ENCODE measurements around the gene TEC. TPM values are rescaled to one million over a fixed set of nuclear protein-coding genes. Genes with fewer than 3 reads are reported as not detected.

Gene TEC
- polyA plus RNA-seq, 1 of the 3 experiments (the other 2 are of a cell fraction), result 0.85 TPM

- no peak for TF ChIP-seq FOXM1 (IDR thresholded peaks at IDR 0.05; ENCODE audit: low read depth)
- TF ChIP-seq NFIC (IDR thresholded peaks at IDR 0.05; ENCODE audit: borderline replicate concordance), result no peak
- no peak for TF ChIP-seq MXI1 (IDR thresholded peaks at IDR 0.05; ENCODE audit: low read depth, low read length)
- TF ChIP-seq NRF1 (IDR thresholded peaks at IDR 0.05; ENCODE audit: low read depth, low read length), result no peak
Observed at GRCh38 chr4:48212165-48212564, 57.5 kb downstream of the TEC start (continued).

GRCh38 chr4:48210966-48211328, 58.7 kb downstream of the TEC start:
- no peak overlapping the region for H3K4me2 ChIP-seq
- POLR2A ChIA-PET, result no interaction called here
- no peak overlapping the region for H3K9ac ChIP-seq

GRCh38 chr4:48205626-48206025, 64.0 kb downstream of the TEC start:
- Histone ChIP-seq H3K79me2 (ENCODE audit: insufficient read depth) (no peaks in the 10 kb centered on the region), H3K9me3 (no peaks in the 10 kb centered on the region), H3K4me1 (ENCODE audit: control insufficient read depth in 1 of 2, insufficient read depth in 2 of 2, low read depth in 1 of 2, low read length in 1 of 2) (no peaks in the 10 kb centered on the region), H3K36me3 (replicated peaks in 1 of 2; ENCODE audit: control insufficient read depth in 1 of 2, insufficient read depth in 2 of 2, low read length in 1 of 2) (no peaks in the 10 kb centered on the region), H3F3A (replicated peaks; ENCODE audit: insufficient read depth) (no peaks in the 10 kb centered on the region), H2AFZ (ENCODE audit: low read depth) (no peak overlapping the region), H4K20me1 (ENCODE audit: insufficient read depth) (no peaks in the 10 kb centered on the region), H3K9me2 (no peaks in the 10 kb centered on the region), H3K27ac (ENCODE audit: low read depth in 2 of 2, low read length in 1 of 2) (no peak overlapping the region), H3K4me3 (ENCODE audit: low read depth in 2 of 2, low read length in 1 of 2) (no peak overlapping the region), H3K4me2 (no peak overlapping the region), H3K9ac (no peak overlapping the region), H3K27me3 (ENCODE audit: insufficient read depth) (no peaks in the 10 kb centered on the region)
- no peak for TF ChIP-seq CHD2 (IDR thresholded peaks at IDR 0.05; ENCODE audit: low read length, partially characterized antibody)
- TF ChIP-seq USF2 (IDR thresholded peaks at IDR 0.05; ENCODE audit: borderline replicate concordance, low read depth, low read length), result no peak
- TF ChIP-seq MEF2A (IDR thresholded peaks at IDR 0.05; ENCODE audit: borderline replicate concordance, low read depth), result no peak
- no peak for TF ChIP-seq TEAD4 (IDR thresholded peaks at IDR 0.05; ENCODE audit: borderline replicate concordance, insufficient read depth)
- TF ChIP-seq MXI1 (IDR thresholded peaks at IDR 0.05; ENCODE audit: low read depth, low read length), result no peak
- TF ChIP-seq ELF1 (IDR thresholded peaks at IDR 0.05), result no peak
- TF ChIP-seq RFX5 (IDR thresholded peaks at IDR 0.05; ENCODE audit: low read length), result no peak
- TF ChIP-seq TCF12 (IDR thresholded peaks at IDR 0.05), result no peak
- no peak for TF ChIP-seq NRF1 (IDR thresholded peaks at IDR 0.05; ENCODE audit: low read depth, low read length)
- TF ChIP-seq PBX3 (IDR thresholded peaks at IDR 0.05), result no peak
- no peak for TF ChIP-seq RAD21 (IDR thresholded peaks at IDR 0.05; ENCODE audit: low read length)
- TF ChIP-seq REST (IDR thresholded peaks at IDR 0.05; ENCODE audit: low read depth, low read length), result no peak
- no peak for TF ChIP-seq NFIC (IDR thresholded peaks at IDR 0.05; ENCODE audit: borderline replicate concordance)
- TF ChIP-seq RXRA (IDR thresholded peaks at IDR 0.05; ENCODE audit: borderline replicate concordance, low read depth), result no peak
- no peak for TF ChIP-seq RCOR1 (IDR thresholded peaks at IDR 0.05; ENCODE audit: low read length)
- TF ChIP-seq SMC3 (IDR thresholded peaks at IDR 0.05; ENCODE audit: low read depth, low read length), result no peak
- no peak for TF ChIP-seq USF1 (IDR thresholded peaks at IDR 0.05; ENCODE audit: borderline replicate concordance, low read depth)
- no peak for TF ChIP-seq FOXM1 (IDR thresholded peaks at IDR 0.05; ENCODE audit: low read depth)
- no peak for DNase-seq
- WGBS (ENCODE audit: low lambda C conversion rate), result 82% methylated on average over 2 of the region's 2 CpGs
- POLR2A ChIA-PET, result no interaction called here
- CTCF ChIA-PET, result no interaction called here

More at GRCh38 chr4:48210966-48211328, 58.7 kb downstream of the TEC start:
- Histone ChIP-seq H3K79me2 (ENCODE audit: insufficient read depth) (no peaks in the 10 kb centered on the region), H2AFZ (ENCODE audit: low read depth) (no peak overlapping the region), H3K4me3 (ENCODE audit: low read depth in 2 of 2, low read length in 1 of 2) (no peak overlapping the region), H3K9me3 (no peaks in the 10 kb centered on the region), H3K27ac (ENCODE audit: low read depth in 2 of 2, low read length in 1 of 2) (no peak overlapping the region), H3K27me3 (ENCODE audit: insufficient read depth) (no peaks in the 10 kb centered on the region), H4K20me1 (ENCODE audit: insufficient read depth) (no peaks in the 10 kb centered on the region), H3F3A (replicated peaks; ENCODE audit: insufficient read depth) (no peaks in the 10 kb centered on the region), H3K36me3 (replicated peaks in 1 of 2; ENCODE audit: control insufficient read depth in 1 of 2, insufficient read depth in 2 of 2, low read length in 1 of 2) (peaks cover 0 to 4% of the 10 kb centered on the region in 2 experiments), H3K4me1 (ENCODE audit: control insufficient read depth in 1 of 2, insufficient read depth in 2 of 2, low read depth in 1 of 2, low read length in 1 of 2) (no peaks in the 10 kb centered on the region), H3K9me2 (no peaks in the 10 kb centered on the region)
- CTCF ChIA-PET, result interaction anchor here (1.4 kb wide), 1 partner anchor 336 kb away, joined by 3 read pairs; no protein-coding TSS in a partner anchor
- DNase-seq, result no peak
- no peak for TF ChIP-seq TEAD4 (IDR thresholded peaks at IDR 0.05; ENCODE audit: borderline replicate concordance, insufficient read depth)
- no peak for TF ChIP-seq RXRA (IDR thresholded peaks at IDR 0.05; ENCODE audit: borderline replicate concordance, low read depth)

All from SK-N-SH (cell line).